ENCODE results near the gene HIF3A. TPM values are rescaled to one million over a fixed set of nuclear protein-coding genes. Genes with fewer than 3 reads are reported as not detected.

Gene HIF3A
- total RNA-seq, 1 donor from 2014 or later, result 0.53 TPM

DNA sequence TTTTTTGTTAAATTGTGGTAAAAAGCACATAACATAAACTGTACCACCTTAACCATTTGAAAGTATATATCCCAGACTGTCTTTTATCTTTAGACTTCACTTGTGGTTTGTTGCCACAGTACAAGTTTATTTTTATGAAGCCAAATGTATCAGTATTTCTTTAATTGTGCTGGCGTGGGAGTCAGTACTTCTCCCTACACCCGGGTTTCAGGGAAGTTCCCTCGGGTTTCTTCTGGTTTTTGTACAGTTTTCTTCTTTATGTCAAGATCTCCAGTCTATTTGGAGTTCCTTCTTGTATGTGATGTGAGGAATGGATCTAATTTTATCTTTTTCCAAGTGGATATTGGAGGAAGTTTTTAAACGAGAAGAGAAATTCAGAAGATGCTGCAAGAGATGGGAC, 96.0 kb downstream of the HIF3A start:
- Histone ChIP-seq H3K36me3 (ENCODE audit: control insufficient read depth, insufficient read depth, low read length) (peaks cover 19% of the 10 kb centered on the region), H3K4me3 (ENCODE audit: low read depth, low read length) (no peak overlapping the region), H3K27me3 (ENCODE audit: control insufficient read depth, insufficient read depth, low read length) (no peaks in the 10 kb centered on the region)
- TF ChIP-seq, protein P1, sequence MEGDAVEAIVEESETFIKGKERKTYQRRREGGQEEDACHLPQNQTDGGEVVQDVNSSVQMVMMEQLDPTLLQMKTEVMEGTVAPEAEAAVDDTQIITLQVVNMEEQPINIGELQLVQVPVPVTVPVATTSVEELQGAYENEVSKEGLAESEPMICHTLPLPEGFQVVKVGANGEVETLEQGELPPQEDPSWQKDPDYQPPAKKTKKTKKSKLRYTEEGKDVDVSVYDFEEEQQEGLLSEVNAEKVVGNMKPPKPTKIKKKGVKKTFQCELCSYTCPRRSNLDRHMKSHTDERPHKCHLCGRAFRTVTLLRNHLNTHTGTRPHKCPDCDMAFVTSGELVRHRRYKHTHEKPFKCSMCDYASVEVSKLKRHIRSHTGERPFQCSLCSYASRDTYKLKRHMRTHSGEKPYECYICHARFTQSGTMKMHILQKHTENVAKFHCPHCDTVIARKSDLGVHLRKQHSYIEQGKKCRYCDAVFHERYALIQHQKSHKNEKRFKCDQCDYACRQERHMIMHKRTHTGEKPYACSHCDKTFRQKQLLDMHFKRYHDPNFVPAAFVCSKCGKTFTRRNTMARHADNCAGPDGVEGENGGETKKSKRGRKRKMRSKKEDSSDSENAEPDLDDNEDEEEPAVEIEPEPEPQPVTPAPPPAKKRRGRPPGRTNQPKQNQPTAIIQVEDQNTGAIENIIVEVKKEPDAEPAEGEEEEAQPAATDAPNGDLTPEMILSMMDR (IDR thresholded peaks at IDR 0.05; ENCODE audit: insufficient read depth, low read length, severe bottlenecking), result no peak
- FAIRE-seq, result no peak
- no peak for DNase-seq (ENCODE audit: low read depth)

Other genes starting within 250 kb of the HIF3A start
- not detected in 2 replicates for gene IGFL3, start 172.4 kb upstream of the HIF3A start, total RNA-seq
- gene IGFL2, start 148.8 kb upstream of the HIF3A start, total RNA-seq, result 2.4 TPM in 1 of 2 replicates, not detected in the other
- not detected in 2 replicates for gene IGFL1, start 67.3 kb upstream of the HIF3A start, total RNA-seq
- gene PPP5C, start 50.0 kb downstream of the HIF3A start, total RNA-seq, result 31.3 and 45.2 TPM in 2 replicates
- gene CCDC8, start 116.5 kb downstream of the HIF3A start, total RNA-seq, result 4.7 and 10.3 TPM in 2 replicates
- not detected in 2 replicates for gene PNMA8C, start 131.9 kb downstream of the HIF3A start, total RNA-seq
- 0.79 and 4.2 TPM in 2 replicates for gene PNMA8A, start 174.5 kb downstream of the HIF3A start, total RNA-seq
- under 0.01 TPM in 2 replicates for gene PNMA8B, start 198.8 kb downstream of the HIF3A start, total RNA-seq

Measured in bronchial epithelial cell (primary cell).